ENCODE results near the gene OAS3.

The OAS3 gene

DNA sequence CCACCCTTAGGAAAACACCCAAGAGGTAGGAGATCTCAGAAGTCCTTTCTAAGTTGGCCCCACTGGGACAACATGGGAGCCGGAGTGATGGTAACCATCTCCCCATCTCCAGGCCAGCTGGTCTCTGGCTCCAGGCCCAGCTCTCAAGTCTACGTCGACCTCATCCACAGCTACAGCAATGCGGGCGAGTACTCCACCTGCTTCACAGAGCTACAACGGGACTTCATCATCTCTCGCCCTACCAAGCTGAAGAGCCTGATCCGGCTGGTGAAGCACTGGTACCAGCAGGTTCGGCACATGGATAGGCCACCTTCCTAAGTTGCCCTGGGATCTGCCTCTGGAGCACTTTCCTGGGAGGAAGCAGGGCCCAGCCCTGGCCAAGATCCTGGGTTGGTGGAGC, 29.0 kb downstream of the OAS3 start:
- H3K4me3 ChIP-seq (ENCODE audit: low read length) = no peak overlapping the region
- DNase-seq (ENCODE audit: low read depth) = no peak
- TF ChIP-seq, protein P1, sequence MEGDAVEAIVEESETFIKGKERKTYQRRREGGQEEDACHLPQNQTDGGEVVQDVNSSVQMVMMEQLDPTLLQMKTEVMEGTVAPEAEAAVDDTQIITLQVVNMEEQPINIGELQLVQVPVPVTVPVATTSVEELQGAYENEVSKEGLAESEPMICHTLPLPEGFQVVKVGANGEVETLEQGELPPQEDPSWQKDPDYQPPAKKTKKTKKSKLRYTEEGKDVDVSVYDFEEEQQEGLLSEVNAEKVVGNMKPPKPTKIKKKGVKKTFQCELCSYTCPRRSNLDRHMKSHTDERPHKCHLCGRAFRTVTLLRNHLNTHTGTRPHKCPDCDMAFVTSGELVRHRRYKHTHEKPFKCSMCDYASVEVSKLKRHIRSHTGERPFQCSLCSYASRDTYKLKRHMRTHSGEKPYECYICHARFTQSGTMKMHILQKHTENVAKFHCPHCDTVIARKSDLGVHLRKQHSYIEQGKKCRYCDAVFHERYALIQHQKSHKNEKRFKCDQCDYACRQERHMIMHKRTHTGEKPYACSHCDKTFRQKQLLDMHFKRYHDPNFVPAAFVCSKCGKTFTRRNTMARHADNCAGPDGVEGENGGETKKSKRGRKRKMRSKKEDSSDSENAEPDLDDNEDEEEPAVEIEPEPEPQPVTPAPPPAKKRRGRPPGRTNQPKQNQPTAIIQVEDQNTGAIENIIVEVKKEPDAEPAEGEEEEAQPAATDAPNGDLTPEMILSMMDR (conservative IDR thresholded peaks at IDR 0.05; ENCODE audit: low read depth, low read length) = no peak

DNA sequence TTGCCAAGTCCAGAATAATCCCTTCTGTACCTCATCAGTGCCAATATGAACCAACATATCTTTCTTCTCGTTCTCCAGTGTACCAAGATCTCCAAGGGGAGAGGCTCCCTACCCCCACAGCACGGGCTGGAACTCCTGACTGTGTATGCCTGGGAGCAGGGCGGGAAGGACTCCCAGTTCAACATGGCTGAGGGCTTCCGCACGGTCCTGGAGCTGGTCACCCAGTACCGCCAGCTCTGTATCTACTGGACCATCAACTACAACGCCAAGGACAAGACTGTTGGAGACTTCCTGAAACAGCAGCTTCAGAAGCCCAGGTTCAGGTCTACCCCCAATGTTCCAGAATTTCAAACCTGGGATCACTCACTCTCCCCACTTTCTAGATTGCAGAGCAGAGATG, 29.6 kb downstream of the OAS3 start:
- H3K4me3 ChIP-seq (ENCODE audit: low read length) = no peak overlapping the region
- TF ChIP-seq, protein P1 (conservative IDR thresholded peaks at IDR 0.05; ENCODE audit: low read depth, low read length) = no peak
- DNase-seq (ENCODE audit: low read depth) = no peak

DNA sequence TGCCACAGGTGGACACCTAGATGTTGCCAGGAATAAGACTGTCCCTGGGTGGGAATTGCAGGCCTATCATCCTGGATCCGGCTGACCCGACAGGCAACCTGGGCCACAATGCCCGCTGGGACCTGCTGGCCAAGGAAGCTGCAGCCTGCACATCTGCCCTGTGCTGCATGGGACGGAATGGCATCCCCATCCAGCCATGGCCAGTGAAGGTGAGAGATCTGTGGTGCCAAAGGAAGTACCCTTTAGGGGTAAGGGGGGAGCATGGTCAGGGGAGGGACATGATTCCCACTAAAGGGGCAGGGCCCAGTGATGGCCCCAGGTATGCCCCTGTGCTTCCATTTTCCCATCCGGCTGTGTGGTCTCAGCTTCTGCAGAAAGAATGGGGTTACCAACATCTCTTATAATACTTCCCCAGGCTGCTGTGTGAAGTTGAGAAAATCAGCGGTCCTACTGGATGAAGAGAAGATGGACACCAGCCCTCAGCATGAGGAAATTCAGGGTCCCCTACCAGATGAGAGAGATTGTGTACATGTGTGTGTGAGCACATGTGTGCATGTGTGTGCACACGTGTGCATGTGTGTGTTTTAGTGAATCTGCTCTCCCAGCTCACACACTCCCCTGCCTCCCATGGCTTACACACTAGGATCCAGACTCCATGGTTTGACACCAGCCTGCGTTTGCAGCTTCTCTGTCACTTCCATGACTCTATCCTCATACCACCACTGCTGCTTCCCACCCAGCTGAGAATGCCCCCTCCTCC, 31.5 kb downstream of the OAS3 start:
- H3K4me3 ChIP-seq (ENCODE audit: low read length) = no peak overlapping the region
- DNase-seq (ENCODE audit: low read depth) = no peak
- TF ChIP-seq, protein P1 (conservative IDR thresholded peaks at IDR 0.05; ENCODE audit: low read depth, low read length) = no peak

DNA sequence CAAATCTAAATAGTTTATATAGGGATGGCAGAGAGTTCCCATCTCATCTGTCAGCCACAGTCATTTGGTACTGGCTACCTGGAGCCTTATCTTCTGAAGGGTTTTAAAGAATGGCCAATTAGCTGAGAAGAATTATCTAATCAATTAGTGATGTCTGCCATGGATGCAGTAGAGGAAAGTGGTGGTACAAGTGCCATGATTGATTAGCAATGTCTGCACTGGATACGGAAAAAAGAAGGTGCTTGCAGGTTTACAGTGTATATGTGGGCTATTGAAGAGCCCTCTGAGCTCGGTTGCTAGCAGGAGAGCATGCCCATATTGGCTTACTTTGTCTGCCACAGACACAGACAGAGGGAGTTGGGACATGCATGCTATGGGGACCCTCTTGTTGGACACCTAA, 32.1 kb downstream of the OAS3 start:
- TF ChIP-seq, protein P1 (conservative IDR thresholded peaks at IDR 0.05; ENCODE audit: low read depth, low read length) = no peak
- no peak for DNase-seq (ENCODE audit: low read depth)
- H3K4me3 ChIP-seq (ENCODE audit: low read length) = no peak overlapping the region

DNA sequence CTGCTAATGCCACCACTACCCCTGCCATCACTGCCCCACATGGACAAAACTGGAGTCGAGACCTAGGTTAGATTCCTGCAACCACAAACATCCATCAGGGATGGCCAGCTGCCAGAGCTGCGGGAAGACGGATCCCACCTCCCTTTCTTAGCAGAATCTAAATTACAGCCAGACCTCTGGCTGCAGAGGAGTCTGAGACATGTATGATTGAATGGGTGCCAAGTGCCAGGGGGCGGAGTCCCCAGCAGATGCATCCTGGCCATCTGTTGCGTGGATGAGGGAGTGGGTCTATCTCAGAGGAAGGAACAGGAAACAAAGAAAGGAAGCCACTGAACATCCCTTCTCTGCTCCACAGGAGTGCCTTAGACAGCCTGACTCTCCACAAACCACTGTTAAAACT, 33.0 kb downstream of the OAS3 start:
- H3K4me3 ChIP-seq (ENCODE audit: low read length) = no peak overlapping the region
- TF ChIP-seq, protein P1 (conservative IDR thresholded peaks at IDR 0.05; ENCODE audit: low read depth, low read length) = no peak
- DNase-seq (ENCODE audit: low read depth) = no peak

DNA sequence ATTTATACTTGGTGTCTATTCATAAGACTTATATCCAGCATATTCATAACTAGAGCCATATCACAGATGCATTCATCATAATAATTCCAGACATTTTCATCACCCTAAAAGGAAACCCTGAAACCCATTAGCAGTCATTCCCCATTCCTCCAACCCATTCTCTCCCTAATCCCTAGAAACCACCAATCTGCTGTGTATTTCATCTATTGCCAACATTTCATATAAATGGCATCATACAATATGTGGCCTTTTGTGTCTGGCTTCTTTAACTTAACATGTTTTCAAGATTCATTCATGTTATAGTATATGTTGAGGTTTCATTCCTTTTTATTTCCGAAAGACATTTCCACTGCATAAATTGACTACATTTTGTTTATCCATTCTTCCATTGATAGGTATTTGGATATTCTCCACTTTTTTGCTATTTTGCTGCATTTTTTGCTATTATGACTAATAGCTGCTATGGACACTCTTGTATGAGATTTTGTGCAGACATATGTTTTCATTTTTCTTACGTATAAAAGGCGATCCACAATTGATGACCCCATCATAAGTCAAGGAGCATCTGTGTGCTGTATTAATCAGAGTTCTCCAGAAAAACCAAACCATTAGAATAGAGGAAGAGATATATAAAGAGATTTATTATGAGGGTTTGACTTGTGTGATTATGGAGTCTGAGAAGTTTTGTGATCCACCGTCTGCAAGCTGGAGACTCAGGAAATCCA, 34.9 kb downstream of the OAS3 start:
- H3K4me3 ChIP-seq (ENCODE audit: low read length) = no peak overlapping the region
- DNase-seq (ENCODE audit: low read depth) = no peak
- TF ChIP-seq, protein P1 (conservative IDR thresholded peaks at IDR 0.05; ENCODE audit: low read depth, low read length) = no peak

DNA sequence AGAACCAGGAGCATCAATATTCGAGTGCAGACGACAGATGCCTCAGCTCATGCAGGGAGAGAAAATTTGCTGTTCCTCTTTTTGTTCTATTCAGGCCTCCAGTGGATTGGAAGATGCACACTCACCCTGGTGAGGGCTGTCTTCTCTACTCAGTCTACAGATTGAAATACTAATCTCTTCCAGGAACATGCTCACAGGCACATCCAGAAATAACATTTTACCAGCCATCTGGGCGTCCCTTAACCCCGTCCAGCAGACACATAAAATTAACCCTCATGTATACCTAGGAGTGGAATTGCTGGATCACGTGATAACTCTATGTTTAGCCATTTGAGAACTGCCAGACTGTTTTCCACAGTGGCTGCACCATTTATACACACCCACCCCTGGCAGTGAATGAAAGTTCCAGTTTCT, 35.6 kb downstream of the OAS3 start:
- no peak overlapping the region for H3K4me3 ChIP-seq (ENCODE audit: low read length)
- no peak for DNase-seq (ENCODE audit: low read depth)
- TF ChIP-seq, protein P1 (conservative IDR thresholded peaks at IDR 0.05; ENCODE audit: low read depth, low read length) = no peak
